GM21825 (cell line): ENCODE data around the gene TTC7B.

ENCODE experiments used
- ATAC-seq: cut with Tn5 transposase; IDR thresholded peaks from one replicate; pipeline ENCODE4 v1.9.1; 2021; ENCODE audit warnings: mild to moderate bottlenecking, moderate library complexity; ENCODE audit not compliant: unreplicated experiment

Gene TTC7B

DNA sequence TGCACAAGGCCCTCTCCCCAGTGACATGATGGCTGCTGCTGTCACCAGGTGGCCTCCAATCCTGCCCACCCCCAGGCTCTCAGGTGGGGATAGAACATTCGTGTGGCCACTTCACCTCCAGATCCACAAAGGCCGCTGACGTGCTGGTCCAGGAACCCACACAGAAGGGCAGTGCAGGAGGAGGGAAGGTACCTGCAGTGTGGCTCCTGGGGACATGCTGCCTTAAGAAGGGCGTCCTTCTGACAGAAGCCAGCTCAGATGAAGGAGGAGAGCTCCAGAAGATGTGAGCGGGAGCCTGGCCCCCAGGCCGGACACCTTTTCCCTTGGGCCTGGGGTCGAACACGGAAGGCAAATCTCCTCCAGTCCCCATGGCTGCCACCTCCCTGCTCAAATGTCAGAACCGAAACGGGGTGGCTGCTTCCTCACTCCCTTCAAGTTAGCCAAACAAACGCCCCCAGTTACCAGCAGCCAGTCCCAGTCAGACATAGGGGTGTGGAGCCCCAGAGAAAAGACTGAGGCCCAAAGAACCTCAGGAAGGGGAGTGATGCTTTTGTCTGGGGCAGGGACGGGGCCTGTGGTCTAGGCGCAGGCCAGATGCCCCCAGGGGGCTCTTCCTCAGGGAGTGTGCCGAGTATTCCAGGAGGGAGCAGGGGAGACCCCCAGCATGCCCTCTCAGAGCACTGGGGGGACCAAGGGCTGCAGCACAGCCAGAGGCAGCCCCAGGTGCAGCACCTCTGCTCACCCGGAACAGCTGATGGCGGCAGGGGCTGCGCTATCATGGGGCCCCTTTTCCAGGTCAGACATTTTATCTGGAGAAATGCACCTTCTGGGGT is 263.5 kb downstream of the TTC7B start:
- ATAC-seq = no peak

DNA sequence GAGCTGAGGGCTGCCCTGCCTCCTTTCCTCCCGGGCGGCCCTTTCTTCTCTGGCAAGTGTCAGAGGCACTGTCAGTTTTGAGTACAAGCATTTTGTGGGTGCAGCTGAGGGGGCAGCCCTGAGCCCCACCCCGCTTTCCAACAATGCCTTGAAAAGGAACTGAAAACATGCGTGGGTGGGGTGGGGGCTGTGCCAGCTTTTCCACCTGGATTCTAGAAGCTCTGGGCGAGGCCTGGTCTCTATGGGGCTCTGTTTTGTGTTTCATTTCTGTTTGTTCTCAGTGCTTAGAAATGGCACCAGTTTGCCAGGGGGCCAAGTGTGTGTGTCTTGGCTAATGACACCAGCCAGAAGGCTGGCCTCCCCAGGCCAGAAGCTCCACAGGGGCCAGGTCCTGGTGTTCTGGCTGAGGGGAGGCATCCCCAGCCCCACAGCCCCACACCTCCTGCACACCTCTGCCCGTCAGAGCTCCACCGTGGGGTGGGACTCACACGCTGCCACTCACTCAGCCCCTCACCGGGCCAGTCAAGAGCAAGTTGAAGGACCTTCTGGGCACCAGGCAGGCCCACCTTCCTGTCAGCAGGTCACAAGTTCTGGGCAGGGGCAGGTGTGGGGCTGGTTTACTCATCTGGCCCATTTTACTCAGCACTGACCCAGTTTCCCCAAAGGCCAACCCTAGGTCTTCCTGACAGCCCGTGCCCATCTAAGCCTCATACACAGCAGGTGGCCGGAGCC is 264.3 kb downstream of the TTC7B start:
- no peak for ATAC-seq

DNA sequence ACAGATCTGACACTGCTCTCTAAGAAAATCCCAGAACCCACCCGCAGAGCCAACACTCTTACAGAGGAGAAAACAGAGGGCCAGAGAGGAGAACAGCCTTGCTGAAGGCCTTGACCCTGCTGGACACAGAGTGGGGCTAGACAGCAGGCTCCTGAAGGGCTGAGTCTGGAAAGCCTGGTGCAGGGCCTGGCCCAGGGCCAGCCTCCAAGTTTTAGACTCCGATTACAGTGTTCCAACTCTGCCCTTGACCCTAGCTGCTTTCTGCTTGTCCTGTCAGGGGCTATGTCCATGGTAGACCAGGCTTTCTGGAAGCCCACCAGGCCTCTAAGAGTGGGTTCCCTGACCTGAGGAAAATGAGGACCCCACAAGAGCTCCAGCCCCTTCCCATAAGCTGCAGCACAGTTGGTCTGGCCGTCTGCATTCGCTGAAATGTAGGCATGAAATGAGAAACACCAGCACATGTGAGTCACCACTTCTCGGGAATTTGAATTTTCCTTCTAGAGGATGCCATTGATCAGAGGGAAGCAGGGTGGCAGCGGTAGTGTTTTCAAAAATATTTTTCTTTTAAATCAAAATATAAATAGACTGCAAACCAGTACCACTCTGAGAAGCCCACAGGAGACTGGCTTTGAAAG is 265.0 kb downstream of the TTC7B start:
- ATAC-seq = no peak

DNA sequence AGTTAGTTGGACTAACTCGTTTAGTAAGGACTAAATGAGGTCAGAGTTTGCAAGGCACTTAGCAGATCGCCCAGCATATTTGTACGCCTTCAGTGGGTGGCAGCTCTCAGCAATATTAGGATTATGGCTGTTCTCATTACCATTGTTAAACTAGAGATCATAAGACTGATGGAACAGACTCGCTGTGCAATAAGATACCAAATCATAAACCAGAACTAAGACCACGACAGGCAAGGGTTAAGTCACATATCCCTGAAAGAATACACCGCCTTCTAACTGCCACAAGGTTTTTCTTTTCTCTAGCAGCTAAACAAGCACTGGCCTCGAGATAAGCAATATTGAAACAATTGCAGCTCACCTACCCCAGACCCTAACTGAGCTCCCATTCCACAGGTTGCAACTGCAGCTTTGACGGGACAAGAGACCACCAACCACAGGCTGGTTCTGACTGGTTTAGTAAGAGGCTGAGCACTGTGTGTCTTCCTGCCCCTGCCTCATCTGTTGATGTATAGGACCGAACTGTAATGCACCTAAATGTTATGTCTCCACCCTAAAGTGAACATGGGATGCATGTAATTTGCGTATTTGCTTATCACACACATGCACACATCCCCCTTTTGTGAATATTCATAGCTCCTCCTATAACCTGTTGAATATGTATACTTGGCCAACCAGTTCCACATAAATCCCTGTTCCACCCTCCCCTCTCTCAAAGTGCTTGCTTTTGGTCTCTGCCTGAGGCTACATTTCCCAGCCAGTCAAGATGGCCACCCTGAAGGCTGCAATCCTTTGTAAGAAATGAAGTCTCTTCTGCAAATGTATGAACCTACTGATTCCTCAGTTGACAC is 266.2 kb downstream of the TTC7B start:
- ATAC-seq = no peak

DNA sequence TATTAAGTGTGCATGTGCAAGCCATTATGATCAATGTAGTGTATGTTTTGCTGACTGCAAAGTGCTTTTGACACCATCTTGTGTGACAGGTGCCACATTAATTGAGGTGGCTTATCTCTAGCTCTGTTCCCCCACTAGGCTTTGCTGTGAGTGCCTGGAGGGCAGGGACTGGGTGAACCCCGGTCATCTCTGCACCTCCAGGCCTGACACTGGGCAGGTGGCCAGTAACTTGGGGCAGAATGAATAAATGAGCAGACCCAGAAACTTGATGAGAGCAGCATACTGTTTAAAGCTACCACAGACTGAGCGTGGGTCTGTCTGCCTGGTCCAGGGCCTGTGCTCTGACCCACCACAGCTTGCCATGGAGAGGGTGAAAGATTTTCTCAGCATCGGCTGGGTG is 267.8 kb downstream of the TTC7B start:
- ATAC-seq = no peak

DNA sequence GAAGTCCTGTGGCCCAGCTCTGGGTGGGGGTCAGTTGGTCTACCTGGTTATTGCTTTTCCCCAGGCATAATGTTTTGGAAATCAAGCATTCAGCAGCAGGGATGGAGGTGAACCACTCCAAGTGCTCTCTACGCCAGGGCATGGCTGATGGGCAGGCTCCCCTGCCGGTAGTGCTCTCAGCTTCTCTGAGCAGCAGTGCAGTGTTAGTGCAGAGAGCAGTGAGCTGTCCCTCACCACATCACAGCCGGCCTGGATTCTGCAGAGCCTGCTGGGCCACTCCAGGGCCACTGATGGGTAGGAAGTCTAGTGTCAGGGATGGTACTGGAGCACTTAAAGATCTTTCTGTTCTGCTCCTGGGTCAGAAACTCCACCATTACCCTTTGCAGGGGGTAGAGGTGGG is 268.3 kb downstream of the TTC7B start:
- ATAC-seq = no peak

DNA sequence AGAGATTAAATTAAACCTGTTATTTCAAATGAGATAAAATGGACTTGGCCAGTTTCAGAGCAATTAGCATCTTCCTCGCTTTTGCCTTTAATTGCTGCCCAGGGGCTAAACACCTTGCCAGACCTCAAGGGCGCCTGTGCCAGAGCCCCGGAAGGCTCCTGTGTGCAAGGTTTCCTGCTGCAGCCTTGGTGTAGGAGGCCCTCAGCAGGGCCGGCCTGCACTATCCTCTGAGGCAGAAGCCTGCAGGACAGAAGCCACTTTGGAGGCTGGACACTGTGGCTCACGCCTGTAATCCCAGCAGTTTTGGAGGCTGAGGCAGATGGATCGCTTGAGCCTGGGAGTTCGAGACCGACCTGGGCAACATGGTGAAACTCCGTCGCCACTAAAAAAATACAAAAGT is 269.0 kb downstream of the TTC7B start:
- ATAC-seq = no peak

DNA sequence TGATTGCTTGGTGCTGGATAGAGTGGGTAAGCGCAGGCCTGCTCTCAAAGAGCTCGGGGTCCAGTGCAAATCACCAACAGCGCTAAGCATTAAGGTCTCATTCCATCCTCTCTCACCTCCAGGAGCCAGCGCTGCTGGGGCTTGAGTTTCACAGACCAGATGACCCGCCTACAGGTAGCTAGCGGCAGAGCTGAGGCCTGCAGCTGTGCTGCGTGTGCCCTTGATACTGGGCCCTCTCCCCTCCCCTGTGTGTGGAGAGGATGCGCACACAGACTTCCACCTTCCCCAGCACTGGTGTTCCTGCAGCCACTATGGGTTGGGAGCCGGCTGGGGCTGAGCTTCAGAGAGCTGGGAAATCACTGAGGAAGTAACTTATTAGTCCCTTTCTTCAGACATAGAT is 269.5 kb downstream of the TTC7B start:
- ATAC-seq = no peak

DNA sequence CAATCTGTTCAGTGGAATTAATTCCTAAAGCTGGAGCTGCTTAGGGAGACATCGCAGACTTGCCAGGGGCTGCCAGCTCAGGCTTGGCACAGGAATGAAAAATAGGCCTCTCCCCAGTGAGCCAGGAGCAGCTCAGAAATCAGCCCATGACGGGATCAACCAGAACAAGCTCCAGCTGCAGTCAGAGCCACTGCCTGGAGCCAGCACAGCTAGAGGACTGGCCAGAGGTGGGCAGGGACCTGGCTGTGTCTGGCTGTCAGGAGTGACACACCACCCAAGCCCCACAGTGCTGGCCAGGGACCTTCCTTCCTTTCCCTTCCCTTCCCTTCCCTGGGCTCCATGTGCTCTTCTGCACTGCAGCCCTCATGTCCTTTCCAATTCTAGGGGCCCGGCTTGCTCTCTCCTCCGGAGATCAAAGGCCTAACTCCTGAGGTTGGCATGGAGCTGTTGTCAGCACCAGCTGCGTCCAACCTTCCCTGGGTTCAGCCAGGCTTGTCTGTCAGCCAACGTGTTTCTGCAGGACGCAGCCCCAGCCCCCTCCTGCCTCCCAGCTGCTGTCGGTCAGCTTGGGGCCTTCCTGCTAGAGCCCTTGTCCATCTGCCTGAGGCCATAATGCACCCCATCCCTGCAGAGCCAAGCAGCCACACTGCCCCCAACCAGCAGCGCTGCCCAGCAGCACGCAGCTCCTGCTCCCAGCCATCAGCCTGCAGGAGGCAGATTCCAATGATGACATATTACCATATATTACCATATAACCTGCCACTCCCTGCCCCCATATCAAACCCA is 270.1 kb downstream of the TTC7B start:
- no peak for ATAC-seq

DNA sequence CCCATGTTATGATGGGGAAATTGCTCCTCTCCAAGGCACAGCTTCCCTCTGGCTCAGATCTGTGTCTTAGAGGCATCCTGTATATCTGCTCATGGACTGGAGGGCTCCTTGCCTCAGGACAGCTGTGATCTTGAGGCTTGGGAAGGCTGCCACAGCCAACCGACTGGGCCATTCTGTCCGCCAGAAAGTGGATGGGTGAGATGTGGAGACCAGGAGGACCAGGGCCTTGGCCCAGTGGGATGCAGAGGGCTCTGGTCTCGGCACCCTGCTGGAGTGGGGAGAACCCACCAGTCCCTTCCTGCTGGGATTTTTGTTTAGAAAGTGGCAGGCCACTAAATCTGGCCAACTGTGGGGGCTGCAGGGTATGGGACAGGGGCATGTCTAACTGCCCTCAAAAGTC is 270.8 kb downstream of the TTC7B start:
- ATAC-seq = no peak

DNA sequence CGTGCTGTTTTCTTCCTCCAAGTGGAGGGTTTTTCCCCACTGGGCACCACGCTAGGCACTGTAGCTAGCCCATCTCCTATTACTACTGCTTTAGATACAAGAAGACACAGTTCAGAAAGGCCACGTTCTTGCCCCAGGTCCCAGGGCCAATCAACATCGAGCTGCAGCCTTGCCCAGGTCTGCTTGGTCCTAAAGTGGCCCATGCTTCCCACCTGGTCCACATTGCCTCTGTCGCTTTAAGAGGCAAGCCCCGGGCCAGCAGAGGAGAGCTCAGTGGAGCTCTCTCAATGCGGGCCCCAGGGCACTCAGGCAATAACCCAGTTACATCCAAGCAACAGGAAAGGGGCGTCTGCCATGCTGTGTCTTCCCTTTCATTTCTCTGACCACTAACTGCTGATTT is 271.3 kb downstream of the TTC7B start:
- ATAC-seq = no peak

DNA sequence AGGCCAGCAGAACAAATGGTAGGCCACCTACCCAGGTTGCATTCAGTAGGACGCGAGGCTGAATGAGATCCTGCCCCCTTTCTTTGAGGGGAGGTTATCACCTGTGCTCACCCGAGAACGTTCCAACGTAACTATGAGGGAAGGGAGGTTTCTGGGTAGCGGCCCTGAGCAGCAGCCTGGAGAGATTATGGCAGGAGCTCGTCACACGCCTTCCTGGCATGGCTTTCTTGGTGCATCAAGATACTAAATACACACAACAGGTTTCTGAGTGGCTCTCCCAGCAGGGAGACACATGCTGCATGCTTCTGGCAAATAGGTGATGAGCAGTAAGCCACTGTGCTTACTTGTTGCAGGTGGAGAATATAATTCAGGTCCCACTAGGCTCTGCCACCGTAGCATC is 271.7 kb downstream of the TTC7B start:
- no peak for ATAC-seq

DNA sequence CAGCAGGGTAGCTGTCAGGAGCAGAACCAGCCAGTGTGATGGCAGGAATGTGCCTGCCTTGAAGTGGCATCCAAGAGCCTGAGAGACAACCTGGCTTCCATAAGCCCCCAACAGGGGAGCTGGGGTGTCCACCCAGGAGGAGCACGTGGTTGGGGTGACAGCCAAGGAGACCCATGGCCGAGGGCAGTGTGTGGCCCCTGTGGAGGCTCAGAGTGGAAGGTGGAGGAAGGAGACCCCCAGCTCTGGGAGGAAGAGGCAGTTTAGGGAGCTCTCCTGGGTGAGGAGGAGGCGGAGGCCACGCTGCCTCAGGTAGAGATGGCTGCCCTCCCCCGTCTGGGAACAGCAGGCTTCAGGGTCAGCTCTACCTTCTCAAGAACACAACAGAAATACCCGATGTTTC is 272.4 kb downstream of the TTC7B start:
- no peak for ATAC-seq

DNA sequence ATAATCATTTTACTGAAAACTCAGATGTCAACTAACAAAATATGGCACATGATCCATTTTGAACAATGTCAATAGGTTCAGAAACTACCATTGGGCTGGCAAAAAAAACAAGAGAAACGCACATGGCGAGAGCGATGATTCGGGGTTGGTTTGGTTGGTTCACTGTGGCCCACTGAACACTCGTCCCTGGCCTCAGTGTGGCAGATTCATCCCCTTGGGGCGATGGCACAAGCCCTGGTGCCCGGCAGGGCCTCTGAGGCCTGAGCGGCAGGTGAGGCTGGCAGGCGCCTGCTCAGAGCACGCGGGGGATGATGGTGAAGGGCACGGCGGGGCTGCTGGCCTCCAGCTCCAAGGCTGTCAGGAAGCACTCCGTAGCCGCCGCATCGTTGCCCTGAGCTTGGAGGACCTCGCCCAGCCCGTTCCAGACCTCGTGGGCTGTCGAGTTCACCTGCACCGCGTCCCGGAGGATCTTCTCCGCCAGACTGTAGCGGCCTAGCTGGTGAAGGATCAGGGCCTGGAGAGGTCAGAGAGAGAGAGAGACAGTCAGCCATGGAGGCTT is 275.1 kb downstream of the TTC7B start:
- ATAC-seq = no peak

DNA sequence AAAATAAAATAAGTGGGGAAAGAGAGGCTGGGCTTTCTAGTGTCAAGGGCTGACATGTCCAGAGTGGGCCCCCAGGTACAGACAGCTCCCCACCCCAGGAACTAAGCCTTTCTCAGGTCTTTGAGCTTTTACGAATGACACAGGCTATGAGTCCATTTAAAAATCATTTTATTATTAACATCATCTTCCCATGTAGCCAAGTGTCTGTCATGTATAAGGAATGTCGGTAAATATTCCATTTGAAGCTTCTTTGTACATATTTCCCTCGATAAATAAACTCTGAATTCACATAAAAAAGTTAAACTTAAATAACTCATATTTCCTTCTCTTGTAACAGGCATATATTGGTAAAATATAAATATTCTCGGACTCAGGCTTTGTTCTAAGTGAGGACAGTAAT is 275.8 kb downstream of the TTC7B start:
- ATAC-seq = no peak

DNA sequence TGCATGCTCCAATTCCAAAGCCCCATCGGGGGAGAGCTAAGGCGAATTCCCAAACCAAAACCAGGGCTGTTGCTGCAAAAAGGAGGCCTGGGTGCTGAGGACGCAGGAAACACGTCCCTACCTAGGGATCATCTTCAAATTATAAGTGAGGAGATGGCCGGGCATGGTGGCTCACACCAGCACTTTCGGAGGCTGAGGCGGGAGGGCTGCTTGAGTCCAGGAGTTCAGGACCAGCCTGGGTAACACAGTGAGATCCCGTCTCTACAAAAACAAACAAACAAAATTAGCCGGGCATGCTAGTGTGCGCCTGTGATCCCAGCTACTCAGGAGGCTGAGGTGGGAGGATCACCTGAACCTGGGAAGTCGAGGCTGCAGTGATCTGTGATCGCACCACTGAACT is 276.2 kb downstream of the TTC7B start:
- ATAC-seq = no peak

DNA sequence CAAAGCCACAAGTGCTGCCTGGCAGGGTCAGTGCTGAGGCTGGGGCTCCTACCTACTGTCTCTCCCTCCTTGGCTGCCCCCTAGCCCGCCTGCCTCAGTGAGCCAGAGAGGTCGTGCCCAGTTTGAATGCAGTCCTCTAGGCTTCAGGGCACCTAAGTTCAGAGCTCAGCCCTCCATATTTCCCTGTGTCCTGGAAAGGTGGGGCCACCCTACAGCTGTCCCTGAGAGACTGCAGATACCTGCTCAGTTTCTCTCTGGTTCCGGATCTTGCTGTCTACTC is 276.8 kb downstream of the TTC7B start:
- no peak for ATAC-seq

DNA sequence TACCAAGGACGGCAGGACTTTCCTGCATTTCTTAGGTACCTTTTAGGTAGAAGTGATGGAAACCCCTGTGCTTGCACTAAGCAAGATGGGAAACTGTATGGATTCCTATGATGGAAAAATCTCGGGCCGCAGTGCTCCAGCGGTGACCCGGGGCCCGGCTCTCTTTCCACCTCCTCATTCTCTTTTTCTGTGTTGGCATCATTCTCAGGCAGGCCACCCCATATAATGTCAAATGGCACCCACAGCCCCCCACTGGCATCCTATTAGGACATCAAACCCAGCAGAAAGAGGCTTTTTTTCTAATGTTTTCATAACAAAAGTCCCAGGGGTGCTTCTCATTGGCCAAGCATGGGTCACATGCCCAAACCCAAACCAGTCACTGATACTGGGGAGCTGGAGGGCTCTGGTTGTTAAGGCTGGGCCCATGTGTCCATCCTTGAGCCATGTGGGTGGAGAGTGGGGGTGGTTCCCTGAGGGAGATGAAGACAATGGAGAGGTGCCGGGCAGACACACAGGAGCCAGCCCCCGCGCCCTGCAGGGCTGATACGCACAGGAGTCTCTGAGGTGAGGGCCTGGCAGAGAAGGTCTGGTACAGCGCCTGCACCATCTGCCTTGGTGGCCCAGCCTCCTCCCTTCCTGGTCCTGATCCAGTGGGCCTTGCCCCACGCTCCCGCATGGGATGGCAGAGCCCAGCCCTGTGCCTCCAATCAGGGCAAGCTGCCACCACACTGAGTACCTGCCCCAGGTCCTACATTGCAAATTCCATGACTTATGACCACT is 277.3 kb downstream of the TTC7B start:
- ATAC-seq = no peak

DNA sequence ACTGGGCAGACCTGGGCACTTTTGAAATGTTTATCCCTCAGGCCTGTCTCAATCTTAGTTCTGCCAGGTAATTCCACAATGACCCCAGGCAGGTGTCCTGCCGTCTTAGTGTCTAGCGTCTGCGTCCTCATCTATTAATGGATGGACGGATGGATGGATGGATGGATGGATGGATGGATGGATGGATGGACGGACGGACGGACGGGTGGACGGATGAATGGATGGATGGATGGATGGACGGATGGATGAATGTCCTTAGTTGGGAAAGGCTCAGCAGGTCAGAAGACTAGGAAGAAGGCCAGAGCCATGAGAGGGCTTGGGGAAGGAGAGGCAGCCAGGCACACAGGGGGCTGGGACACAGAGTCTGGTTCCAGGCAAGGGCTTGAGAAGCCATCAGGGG is 278.1 kb downstream of the TTC7B start:
- ATAC-seq = no peak
